ENCODE measurements around the gene FNDC11. TPM values are rescaled to one million over a fixed set of nuclear protein-coding genes. Genes with fewer than 3 reads are reported as not detected.
A peak's percentile ranks its signal among the peaks of the same experiment; 100 is the strongest.

FNDC11 gene
- total and polyA plus RNA-seq, 2 of the 13 experiments (the other 11 are each of a cell fraction or from before 2014, with no cell fraction given): 0.07 TPM; not detected in 1

DNA sequence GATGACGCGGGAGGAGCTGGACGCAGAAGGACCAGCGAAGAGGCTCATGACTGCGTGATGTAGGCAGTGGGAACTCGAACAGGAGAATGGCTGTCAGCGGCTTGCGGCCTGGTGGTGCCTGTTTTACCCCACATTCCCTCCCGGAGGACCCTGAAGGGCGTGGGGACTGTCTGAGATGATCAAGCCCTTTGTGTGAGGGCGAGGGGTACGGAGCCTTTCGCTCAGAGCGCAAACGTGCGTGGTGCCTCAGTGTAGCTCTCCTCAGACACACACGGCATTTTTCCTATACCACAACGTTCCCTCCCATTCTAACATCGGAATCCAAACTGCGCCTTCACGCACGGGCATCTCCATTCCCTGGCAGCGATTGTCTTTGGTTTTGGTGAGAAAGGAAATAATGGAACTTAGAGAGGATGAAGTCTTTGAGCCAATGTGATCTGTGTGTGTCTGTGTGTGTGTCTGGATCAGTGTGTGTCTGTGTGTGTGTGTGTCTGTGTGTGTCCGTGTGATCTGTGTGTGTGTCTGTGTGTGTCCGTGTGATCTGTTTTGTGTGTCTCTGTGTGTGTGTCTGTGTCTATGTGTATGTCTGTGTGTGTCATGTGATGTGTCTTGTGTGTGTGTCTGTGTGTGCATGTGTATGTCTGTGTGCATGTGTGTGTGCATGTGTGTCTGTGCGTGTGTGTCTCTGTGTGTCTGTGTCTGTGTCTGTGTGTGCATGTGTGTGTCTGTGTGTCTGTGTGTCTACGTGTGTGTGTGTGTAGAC is 22.1 kb upstream of the FNDC11 start (continued):
- TF ChIP-seq, protein P1, sequence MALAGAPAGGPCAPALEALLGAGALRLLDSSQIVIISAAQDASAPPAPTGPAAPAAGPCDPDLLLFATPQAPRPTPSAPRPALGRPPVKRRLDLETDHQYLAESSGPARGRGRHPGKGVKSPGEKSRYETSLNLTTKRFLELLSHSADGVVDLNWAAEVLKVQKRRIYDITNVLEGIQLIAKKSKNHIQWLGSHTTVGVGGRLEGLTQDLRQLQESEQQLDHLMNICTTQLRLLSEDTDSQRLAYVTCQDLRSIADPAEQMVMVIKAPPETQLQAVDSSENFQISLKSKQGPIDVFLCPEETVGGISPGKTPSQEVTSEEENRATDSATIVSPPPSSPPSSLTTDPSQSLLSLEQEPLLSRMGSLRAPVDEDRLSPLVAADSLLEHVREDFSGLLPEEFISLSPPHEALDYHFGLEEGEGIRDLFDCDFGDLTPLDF (CRISPR knock-in tag; IDR thresholded peaks at IDR 0.05): no peak
- TF ChIP-seq, protein P2, sequence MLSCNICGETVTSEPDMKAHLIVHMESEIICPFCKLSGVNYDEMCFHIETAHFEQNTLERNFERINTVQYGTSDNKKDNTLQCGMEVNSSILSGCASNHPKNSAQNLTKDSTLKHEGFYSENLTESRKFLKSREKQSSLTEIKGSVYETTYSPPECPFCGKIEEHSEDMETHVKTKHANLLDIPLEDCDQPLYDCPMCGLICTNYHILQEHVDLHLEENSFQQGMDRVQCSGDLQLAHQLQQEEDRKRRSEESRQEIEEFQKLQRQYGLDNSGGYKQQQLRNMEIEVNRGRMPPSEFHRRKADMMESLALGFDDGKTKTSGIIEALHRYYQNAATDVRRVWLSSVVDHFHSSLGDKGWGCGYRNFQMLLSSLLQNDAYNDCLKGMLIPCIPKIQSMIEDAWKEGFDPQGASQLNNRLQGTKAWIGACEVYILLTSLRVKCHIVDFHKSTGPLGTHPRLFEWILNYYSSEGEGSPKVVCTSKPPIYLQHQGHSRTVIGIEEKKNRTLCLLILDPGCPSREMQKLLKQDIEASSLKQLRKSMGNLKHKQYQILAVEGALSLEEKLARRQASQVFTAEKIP (CRISPR knock-in tag; IDR thresholded peaks at IDR 0.05; ENCODE audit: borderline replicate concordance): no peak
- TF ChIP-seq SALL1 (CRISPR knock-in tag; IDR thresholded peaks at IDR 0.05) (0 out of 2 replicates have a peak, but pooled peaks have one; percentile 11), ZNF446 (CRISPR knock-in tag; IDR thresholded peaks at IDR 0.05) (no peak), ZNF547 (CRISPR knock-in tag; IDR thresholded peaks at IDR 0.05) (no peak), ZNF782 (CRISPR knock-in tag; IDR thresholded peaks at IDR 0.05; ENCODE audit: borderline replicate concordance) (peak; percentile 33; the same call in 1 of the 2 replicates), ZNF646 (CRISPR knock-in tag; IDR thresholded peaks at IDR 0.05) (peak; percentile 87; the same call in 1 of the 2 replicates), ZNF691 (CRISPR knock-in tag; IDR thresholded peaks at IDR 0.05; ENCODE audit: borderline replicate concordance, low read depth) (no peak), SAFB2 (CRISPR knock-in tag; IDR thresholded peaks at IDR 0.05; ENCODE audit: borderline replicate concordance, low read depth) (no peak), ZSCAN22 (CRISPR knock-in tag; IDR thresholded peaks at IDR 0.05) (no peak), TCF7L2 (IDR thresholded peaks at IDR 0.05; ENCODE audit: low read depth, low read length) (no peak), SMC3 (IDR thresholded peaks at IDR 0.05; ENCODE audit: low read length) (no peak), KAT7 (CRISPR knock-in tag; IDR thresholded peaks at IDR 0.05; ENCODE audit: borderline replicate concordance) (no peak), KLF15 (CRISPR knock-in tag; IDR thresholded peaks at IDR 0.05; ENCODE audit: borderline replicate concordance) (no peak), ZNF724P (CRISPR knock-in tag; IDR thresholded peaks at IDR 0.05; ENCODE audit: borderline replicate concordance) (no peak), CENPT (CRISPR knock-in tag; IDR thresholded peaks at IDR 0.05; ENCODE audit: low read depth) (no peak), SPEN (CRISPR knock-in tag; IDR thresholded peaks at IDR 0.05; ENCODE audit: low read depth) (no peak), RFX5 (IDR thresholded peaks at IDR 0.05; ENCODE audit: low read depth, low read length) (no peak), ZNF337 (CRISPR knock-in tag; IDR thresholded peaks at IDR 0.05; ENCODE audit: borderline replicate concordance, low read depth) (no peak), FOXK2 (IDR thresholded peaks at IDR 0.05) (0 out of 2 replicates have a peak, but pooled peaks have one; percentile 28)

Data from HepG2 (cell line).